22Rv1 (cell line): ENCODE results near the gene RAI2.

Experiments used
- H3K27ac ChIP-seq: fragments of 450-650 bp; 2 replicates; pipeline ENCODE4 v1.5.1; 2017
- ZFX ChIP-seq: fragments of 450-650 bp; IDR thresholded peaks from 2 replicates; pipeline ENCODE4 v1.6.1; 2017; ENCODE audit warnings: antibody characterized with exemption, borderline replicate concordance
- TF ChIP-seq, protein P1 (sequence below): fragments of 450-650 bp; IDR thresholded peaks from 2 replicates; pipeline ENCODE4 v1.5.1; 2017; ENCODE audit warnings: mild to moderate bottlenecking

RAI2 gene

DNA sequence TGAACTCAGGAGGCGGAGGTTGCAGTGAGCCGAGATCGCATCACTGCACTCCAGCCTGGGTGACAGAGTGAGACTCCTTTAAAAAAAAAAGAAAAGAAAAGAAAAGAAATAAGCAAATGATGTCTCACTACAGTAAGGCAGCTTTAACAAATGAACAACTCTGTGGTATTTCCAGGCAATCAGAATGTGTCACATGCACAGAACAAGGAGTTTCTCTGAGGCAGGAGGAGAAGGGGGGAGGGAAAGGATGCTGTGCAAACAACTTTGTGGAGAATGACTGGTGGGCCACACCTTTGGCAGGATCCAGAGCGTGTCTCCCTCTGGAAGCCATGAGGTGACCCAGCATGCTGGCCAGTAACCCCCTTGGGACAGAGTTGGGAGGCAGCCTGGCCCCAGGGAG is 57.6 kb downstream of the RAI2 start:
- no peak overlapping the region for H3K27ac ChIP-seq
- no peak for TF ChIP-seq ZFX
- TF ChIP-seq, protein P1, sequence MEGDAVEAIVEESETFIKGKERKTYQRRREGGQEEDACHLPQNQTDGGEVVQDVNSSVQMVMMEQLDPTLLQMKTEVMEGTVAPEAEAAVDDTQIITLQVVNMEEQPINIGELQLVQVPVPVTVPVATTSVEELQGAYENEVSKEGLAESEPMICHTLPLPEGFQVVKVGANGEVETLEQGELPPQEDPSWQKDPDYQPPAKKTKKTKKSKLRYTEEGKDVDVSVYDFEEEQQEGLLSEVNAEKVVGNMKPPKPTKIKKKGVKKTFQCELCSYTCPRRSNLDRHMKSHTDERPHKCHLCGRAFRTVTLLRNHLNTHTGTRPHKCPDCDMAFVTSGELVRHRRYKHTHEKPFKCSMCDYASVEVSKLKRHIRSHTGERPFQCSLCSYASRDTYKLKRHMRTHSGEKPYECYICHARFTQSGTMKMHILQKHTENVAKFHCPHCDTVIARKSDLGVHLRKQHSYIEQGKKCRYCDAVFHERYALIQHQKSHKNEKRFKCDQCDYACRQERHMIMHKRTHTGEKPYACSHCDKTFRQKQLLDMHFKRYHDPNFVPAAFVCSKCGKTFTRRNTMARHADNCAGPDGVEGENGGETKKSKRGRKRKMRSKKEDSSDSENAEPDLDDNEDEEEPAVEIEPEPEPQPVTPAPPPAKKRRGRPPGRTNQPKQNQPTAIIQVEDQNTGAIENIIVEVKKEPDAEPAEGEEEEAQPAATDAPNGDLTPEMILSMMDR: no peak

DNA sequence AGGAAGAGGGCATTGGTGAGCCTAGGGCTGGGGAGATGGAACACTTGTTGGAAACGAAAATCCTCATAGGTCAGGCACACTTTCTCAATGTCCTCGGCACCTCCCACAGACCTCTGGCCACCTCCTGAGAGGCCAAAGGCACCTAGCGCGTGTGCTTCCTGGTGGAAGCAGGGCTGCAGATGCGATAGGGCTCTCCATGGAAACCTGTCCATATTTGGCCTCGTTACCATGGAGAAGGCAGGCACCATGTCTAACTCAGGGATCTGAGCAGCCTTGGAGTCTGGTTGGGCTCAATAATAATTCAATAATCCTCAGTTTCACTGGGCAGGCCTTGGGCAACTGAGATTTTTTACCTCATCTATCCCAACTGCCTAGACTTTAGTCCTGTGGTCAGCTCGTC is 58.3 kb downstream of the RAI2 start:
- no peak overlapping the region for H3K27ac ChIP-seq
- TF ChIP-seq ZFX: no peak
- TF ChIP-seq, protein P1: no peak

DNA sequence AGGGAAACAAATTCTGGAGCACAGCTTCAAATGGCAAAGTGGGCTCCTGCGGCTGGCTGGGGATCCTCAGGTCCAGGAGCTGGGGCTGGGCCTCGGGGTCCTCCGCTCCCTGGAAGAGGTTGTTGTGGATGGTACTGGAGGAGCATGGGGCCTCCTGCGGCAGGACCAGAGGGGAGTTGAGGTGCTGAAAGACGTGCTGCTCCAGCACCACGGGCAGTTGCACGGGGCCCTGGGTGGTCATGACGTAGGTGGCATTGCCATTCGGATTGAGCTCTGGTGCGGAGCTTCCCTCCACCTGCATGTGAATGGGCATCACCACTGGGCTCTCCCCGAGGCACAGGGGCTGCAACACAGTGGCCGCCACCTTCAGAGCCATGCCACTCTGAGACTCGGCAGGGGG is 59.7 kb downstream of the RAI2 start:
- no peak overlapping the region for H3K27ac ChIP-seq
- TF ChIP-seq ZFX: no peak
- TF ChIP-seq, protein P1: no peak

DNA sequence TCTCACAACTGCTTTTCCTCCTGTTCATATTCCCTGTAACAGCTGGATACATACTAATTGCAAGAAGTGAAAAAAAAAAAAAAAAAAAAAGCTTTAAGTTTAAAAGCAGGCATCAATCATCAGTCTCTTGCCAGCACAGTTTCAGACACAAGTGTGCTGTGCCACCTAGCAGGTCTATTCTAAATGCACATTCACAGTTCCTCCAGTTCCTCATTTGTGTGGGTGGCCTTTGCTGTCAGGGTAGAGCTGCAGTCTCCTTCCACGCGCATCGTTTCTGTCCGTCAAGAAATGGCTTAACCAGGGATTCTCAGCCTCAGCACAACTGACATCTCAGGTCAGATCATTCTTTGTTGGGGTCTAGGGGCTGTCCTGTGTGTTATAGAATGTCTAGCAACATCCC is 62.2 kb downstream of the RAI2 start:
- TF ChIP-seq ZFX: no peak
- TF ChIP-seq, protein P1: no peak
- H3K27ac ChIP-seq: no peak overlapping the region

DNA sequence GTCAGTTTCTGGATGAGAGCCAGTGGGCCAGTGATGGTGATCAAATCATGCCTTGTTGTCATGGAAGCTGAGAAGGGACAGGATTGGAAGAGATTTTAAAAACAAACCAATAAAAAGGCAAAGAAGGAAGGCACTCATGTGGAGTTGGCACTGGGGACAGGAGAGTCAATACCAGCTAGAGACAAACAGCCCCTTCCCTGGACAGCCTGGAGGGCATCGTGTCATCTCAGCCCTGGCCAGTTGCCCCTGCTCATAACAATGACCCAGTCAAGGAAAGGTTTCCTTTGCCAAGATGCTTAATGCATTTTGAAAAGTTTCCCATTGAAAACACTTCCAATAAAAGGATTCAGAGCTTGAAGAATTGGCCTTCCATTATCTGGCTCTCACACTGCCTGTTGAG is 68.3 kb downstream of the RAI2 start:
- H3K27ac ChIP-seq: no peak overlapping the region
- TF ChIP-seq ZFX: no peak
- TF ChIP-seq, protein P1: no peak

DNA sequence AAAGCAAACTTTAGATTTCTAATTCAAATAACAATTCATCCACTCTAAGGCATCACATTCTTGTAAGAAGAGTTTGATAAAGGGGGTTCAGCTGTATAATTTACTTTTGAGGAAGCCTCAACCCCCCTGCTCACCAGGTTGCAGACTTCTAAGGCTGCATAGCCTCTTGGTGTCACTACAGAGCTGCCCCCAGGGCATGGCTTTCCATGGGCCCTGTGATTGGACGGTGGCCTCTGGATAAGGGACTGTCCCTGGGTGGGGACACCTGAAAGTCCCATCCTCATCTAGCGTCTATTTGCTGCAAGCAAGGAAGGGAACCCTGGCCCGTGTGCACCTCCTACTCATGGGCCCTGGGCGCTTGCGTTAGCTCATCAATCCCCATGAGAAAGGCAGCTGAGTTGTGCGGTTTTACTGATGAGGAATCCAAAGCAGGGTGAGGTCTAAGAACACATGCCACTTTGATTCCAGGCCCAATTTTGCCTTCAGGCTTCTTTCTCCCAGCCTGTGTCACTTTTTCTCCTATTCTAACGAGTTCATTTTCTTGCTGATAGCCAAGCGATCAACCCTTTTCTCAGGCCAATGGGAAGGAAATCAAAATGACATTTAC is 72.0 kb downstream of the RAI2 start:
- no peak overlapping the region for H3K27ac ChIP-seq
- TF ChIP-seq ZFX: no peak
- TF ChIP-seq, protein P1: no peak

DNA sequence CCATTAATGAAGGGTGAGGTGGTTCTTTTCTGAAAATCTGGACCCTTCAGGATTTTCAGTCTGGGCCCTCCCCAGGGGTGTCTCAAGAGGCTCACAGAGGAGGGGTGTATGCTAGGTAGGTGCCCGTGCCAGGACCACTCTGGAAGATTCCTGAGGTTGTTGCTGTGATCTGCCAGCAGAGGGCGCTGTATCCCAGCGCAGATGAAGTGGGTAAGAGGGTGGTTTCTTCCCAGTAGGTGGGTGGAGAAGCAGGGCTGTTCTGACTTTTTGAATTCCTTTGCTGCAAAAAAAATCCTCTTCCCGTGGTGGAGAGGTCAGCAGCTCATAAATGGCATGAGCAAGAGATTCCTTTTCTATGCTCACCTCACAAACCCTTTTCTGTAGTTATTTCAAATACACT is 72.7 kb downstream of the RAI2 start:
- no peak overlapping the region for H3K27ac ChIP-seq
- TF ChIP-seq ZFX: no peak
- TF ChIP-seq, protein P1: peak; percentile 71
